D721Med (cell line): ENCODE results near the gene SOX4.

Experiments used
- DNase-seq: peaks from one replicate; pipeline ENCODE4 v3.0.0; 2011; ENCODE audit warnings: low spot score; ENCODE audit not compliant: insufficient read length
- FAIRE-seq: peaks from 2 replicates; lab custom pipeline; 2011; peaks lifted over from hg19 to GRCh38; lab: Jason Lieb, UNC
- TF ChIP-seq, protein P1 (sequence below): IDR thresholded peaks from 2 replicates; pipeline ENCODE4 v1.5.1; 2012; ENCODE audit warnings: mild to moderate bottlenecking, control low read depth; ENCODE audit not compliant: insufficient read depth; ENCODE audit errors: missing control alignments

Gene SOX4

DNA sequence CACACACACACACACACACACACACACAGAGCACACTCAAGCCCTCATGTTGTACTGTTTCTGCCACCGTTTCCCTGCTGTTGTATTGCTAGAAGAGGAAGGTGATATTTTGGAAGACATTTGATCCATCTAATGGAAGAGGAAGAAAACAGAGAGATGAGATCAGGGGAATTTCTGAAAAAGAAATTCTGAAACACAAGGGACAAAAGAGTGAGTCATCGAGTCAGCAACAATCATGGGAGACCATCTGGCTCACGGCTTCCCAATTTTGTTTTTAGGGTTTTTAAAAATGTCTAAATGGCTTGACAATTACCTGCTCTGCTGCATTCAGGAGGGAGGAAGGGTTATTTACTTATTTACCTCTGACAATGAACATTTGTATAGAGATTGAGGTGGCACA is 22.0 kb downstream of the SOX4 start:
- FAIRE-seq = no peak
- no peak for DNase-seq
- TF ChIP-seq, protein P1, sequence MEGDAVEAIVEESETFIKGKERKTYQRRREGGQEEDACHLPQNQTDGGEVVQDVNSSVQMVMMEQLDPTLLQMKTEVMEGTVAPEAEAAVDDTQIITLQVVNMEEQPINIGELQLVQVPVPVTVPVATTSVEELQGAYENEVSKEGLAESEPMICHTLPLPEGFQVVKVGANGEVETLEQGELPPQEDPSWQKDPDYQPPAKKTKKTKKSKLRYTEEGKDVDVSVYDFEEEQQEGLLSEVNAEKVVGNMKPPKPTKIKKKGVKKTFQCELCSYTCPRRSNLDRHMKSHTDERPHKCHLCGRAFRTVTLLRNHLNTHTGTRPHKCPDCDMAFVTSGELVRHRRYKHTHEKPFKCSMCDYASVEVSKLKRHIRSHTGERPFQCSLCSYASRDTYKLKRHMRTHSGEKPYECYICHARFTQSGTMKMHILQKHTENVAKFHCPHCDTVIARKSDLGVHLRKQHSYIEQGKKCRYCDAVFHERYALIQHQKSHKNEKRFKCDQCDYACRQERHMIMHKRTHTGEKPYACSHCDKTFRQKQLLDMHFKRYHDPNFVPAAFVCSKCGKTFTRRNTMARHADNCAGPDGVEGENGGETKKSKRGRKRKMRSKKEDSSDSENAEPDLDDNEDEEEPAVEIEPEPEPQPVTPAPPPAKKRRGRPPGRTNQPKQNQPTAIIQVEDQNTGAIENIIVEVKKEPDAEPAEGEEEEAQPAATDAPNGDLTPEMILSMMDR = no peak

DNA sequence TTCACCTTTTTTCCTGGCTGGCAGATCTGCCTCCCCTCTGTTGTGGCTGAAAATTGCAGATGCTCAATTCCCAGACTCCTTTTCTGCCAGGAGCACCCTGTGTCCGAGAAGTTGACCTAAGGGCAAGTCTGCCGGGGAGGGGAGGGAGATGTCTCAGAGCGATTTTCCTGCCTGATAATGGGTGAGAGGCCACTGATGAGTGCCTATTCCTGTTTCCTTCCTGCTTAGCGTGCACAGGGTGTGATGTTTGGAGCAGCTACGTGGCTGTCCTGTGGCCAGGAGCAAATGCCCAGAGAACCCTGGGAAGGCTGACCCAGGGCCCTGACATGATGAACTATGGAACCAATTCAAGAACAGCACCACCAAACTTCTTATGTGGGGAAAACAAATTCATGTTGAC is 22.5 kb downstream of the SOX4 start:
- TF ChIP-seq, protein P1 = no peak
- DNase-seq = no peak
- FAIRE-seq = no peak

DNA sequence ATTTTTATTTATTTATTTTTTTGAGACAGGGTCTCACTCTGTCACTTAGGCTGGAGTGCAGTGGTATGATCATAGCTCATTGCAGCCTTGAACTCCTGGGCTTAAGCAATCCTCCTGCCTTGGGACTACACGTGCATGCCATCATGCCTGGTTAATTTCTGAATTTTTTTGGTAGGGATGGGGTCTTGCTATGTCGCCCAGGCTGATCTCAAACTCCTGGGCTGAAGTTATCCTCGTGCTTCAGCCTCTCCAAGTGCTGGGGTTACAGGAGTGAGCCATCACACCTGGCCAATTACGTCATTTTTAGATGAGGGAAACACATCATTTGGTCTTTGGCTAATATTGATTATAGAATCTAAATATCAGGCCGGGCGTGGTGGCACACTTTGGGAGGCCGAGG is 32.1 kb downstream of the SOX4 start:
- TF ChIP-seq, protein P1 = no peak
- no peak for FAIRE-seq
- DNase-seq = no peak

DNA sequence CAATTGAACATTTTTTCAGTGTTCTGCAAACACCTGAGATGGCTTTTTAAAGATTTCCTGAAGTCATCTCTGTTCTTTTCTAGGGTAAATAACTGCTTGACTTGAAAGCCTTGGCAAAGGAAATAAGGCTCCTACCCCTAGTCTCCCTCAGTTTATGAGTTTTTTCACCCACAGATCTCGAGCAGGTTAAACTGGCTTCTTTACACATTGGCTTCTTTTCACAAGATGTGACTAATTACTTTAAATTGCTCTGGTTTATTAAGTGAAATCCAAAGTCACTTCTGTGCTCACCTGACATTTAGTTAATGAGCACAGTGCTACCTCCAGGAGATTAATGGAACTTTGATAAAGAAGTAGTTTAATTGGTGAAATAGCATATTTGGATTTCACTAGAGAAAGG is 33.2 kb downstream of the SOX4 start:
- DNase-seq = no peak

DNA sequence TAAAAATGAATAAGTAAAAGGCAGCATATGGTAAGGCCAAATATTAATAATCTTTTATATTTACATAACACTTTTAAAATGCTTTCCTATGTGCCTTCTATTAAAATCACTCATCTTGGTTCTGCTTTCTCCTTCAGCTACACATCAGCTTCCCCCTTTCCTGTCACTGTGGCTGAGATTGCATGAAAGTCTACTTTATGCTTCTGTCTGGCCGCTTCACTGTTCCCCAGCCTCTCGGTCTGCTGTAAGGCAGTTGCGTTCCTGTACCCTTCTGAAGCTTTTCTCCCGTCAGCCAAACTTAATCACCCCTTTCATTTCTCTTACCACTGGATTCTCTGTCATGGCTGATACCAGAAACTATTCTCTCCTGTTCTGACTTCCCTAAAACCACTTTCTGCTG is 34.6 kb downstream of the SOX4 start:
- TF ChIP-seq, protein P1 = no peak
- DNase-seq = no peak
- no peak for FAIRE-seq

More for the DNA sequence above, 33.2 kb downstream of the SOX4 start:
- no peak for FAIRE-seq
- TF ChIP-seq, protein P1 = no peak

DNA sequence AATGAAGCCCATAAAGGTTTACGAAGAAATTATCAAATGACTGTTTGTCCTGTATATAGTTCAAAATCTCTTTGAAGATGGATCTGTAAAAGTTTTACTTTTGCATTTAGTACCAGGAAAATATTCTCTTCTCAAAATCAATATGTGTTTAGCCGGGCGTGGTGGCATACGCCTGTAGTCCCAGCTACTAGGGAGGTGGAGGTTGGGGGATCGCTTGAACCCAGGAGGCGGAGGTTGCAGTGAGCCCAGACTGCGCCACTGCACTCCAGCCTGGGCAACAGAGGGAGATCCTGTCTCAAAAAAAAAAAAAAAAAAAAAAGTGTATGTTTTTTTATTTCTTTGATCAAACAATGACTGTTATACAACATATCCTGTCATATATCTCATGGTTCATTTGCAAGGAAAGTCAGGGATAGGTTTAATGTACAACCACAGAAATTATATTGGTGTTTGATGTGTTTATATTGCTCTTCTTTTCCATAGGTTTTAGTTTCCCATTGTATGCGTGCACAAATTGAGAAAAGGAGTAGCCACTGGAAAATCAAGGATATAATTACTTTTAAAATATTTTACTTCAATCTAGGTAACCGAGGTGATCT is 40.1 kb downstream of the SOX4 start:
- DNase-seq = no peak
- no peak for FAIRE-seq
- TF ChIP-seq, protein P1 = no peak

DNA sequence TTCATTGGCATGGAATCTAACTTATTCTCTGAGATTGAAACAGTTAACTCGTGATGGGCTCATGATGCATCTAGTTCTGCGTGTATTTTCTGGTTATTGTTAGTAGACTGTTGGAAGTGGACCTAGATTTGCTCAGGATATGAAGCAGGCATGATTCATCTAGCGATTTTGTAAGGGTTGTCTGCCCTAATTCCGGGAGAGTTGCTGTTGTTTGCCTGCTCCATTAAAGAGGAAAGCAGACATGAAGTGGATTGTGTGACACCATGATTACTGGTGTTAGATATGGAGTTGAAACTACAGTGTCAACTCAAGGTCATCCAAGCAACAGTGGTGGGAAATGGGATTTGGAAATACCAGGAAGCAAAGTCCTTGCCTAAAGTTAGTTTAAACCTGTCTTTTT is 41.0 kb downstream of the SOX4 start:
- DNase-seq = no peak
- no peak for FAIRE-seq
- TF ChIP-seq, protein P1 = no peak
